GM21526 (cell line): Measurements from ENCODE around the gene RAB11B.
"Not testable (repeated sequence)": the region's sequence is repeated elsewhere in the genome, so short reads cannot be mapped to it uniquely, and the experiment has no call there.

ENCODE experiments used
- ATAC-seq: cut with Tn5 transposase; IDR thresholded peaks from one replicate; pipeline ENCODE4 v1.9.1; 2021; ENCODE audit warnings: moderate library complexity; ENCODE audit not compliant: unreplicated experiment, low FRiP score

RAB11B gene

DNA sequence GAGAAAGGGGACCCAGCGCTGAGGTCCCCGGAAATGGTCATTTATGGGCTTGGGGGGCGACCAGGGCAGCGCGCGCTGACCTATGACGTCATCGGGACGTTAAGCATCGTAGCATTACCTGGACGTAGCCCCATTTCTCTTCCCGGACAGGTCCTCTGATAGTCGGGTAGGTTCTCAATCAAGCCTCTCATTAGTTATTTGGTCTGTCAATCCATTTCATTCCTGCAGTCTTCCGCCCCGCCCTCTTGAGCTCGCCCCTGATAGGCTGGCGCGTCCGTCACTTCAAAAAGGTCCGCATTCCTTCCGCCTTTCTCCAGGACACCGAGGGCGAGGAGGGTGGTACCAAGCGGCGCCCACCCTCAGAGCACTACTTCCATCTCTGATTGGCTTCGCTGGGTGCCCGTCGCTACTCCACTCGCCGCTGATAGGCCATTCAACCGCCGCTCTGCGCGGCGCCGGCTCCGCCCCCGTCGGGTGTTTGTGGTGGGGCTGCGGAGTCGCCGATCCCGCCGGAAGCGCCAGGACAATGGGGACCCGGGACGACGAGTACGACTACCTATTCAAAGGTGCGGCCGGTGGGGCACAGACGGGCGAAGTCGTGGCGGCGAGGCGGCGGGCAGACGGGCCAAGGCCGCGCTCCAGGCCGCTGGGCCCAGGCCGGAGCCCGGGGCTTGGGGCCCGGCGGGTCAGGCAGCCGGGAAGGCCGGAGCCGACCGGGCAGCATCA is at the start of gene RAB11B:
Gene RAB11B (plus strand): TSS at position 470 of the 726 bp plus-strand sequence. CDS start 57 bp downstream, at position 527.
- ATAC-seq: peak; percentile 88

- not testable (repeated sequence) for ATAC-seq
Measured at GRCh38 chr19:8341504-8341903, 48.7 kb upstream of the RAB11B start.

DNA sequence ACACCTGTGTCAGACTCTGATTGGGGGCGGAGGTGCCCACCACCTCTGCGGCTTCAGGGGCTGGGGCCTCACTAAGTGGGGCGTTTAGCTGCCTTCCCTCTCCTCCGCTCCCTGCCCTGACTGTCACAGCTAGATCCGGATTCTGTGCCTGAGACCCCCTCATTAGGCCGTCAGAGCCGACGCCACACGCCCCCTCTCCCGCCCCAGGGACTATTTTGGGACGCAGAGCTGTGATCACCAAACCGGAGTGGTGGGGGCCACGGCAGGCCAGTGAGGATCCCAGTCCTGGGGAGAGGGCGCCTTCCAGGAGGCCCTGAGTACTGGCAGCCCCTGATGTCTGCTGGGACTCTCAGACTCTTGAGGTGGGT is 47.9 kb upstream of the RAB11B start:
- ATAC-seq: no peak

DNA sequence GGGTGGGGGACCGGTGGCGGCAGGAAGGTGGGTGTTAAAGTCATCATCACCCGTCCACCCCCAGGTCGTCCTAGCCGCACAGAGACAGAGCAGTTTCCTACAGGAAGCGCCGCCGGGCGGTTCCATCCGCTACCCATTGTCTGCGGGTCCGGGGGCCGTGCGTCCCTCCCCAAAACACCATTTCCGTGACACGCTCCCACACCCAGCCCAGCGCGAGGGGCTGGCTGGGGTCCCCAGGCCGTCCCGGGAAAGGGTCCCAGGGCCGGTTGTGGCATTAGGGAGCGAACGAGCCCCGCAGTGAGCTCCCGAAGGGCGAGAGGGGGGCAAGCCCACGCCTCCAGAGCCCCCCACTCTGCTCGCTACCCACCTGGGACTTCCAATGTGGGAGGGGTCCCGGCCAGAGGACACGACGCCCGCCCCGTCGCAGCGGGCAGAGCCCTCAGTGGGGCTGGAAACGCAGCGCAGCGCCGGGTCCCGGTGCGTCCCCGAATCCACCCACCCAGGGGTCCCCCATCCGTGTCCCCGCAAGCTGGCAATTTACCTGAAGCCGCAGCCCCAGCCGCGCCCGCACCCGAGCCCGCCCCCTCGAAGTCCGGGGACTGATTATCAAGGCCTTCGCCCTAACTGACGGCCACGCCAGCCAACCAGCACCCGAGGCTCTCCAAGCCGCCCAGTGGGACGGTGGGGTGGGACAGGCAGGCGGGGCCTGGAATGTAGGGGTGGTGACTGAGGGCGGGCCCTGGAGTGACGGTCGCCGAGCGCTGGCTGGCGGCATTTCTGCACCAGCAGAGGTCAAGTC is 47.3 kb upstream of the RAB11B start, which contains the start of gene KANK3:
Gene KANK3 (minus strand): TSS at position 579 of the 799 bp plus-strand sequence. CDS start 5,434 bp downstream, outside the sequence.
- ATAC-seq: peak; percentile 73

DNA sequence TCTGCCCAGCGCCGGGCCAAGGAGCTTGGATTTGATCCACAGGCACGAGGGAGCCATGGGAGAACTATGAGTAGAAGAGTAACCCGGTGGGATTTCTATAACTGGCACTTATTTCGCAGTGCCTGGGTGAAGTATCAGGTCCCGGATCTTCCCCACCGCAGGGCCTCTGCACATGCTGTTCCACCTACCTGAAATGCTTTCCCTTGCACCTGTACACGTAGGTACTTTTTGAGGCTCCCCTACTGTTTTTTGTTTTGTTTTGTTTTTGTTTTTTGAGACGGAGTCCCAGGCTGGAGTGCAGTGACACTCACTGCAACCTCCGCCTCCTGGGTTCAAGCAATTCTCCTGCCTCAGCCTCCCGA is 46.7 kb upstream of the RAB11B start:
- no peak for ATAC-seq

DNA sequence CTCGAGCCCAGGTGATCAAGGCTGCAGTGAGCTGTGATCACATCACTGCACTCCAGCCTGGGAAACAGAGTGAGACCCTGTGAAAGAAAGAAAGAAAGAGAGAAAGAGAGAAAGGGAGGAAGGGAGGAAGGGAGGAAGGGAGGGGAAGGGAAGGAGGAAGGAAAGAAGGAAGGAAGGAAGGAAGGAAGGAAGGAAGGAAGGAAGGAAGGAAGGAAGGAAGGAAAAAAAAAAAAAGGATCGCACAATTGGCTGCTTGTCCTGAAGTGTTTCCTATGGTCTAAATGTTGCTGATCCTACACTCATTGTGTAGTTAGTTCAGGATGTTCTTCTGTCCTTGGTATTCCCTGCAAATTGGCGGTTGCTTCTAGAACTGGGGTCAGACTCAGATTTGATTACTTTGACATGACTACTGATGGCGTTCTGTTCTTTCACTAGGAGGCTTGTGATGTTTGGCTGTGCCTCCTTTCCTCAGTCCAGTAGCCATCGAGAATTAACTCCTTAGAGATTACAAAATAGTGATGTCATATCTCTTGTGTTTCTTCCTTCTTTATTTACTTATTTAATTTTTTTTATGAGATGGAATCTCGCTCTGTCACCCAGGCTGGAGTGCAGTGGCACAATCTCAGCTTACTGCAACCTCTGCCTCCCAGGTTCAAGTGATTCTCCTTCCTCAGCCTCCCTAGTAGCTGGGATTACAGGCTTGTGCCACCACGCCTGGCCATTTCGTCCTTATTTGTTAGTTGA is 40.4 kb upstream of the RAB11B start:
- ATAC-seq: not testable (repeated sequence)

DNA sequence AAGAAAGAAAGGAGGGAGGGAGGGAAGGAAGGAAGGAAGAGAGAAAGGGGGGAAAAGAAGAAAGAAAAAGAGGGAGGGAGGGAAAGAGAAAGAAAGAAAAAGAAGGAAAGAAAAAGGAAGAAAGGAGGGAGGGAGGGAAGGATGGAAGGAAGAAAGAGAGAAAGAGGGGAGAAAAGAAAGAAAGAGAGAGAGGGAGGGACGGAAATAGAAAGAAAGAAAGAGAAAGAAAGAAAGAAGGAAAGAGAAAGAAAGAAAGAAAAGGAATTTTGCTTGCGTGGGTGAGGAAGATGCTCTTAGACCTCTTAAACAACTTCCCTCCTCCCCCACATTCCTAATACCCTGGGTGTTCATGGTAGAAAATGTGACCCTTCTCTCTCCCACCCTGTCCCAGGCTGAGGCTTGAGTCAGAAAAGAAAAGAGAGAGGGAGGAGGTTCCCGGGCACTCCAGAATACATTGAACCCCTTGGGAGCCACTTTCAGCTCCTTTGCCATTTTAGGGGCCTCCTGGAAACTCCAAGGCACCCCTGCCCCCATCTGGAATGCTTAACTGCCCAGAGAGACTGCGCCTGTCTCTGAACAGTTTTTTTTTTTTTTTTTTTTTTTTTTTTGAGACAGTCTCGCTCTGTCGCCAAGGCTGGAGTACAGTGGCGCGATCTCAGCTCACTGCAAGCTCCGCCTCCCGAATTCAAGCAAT is 37.9 kb upstream of the RAB11B start:
- no peak for ATAC-seq

DNA sequence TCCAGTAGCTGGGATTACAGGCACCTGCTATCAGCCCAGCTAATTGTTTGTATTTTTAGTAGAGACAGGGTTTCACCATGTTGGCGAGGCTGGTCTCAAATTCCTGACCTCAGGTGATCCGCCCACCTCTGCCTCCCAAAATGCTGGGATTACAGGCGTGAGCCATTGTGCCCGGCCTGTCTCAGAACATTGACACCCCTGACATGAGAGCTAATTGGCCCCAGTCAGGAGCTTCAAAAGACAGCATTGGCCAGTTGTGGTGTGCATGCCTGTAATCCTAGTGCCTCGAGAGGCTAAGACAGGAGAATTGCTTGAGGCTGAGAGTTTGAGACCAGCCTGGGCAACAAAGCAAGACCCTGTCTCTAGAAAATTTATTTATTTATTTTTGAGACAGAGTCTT is 37.3 kb upstream of the RAB11B start:
- ATAC-seq: not testable (repeated sequence)

- no peak for ATAC-seq
Measured at GRCh38 chr19:8355631-8356402, 34.3 kb upstream of the RAB11B start.

- no peak for ATAC-seq
Measured at GRCh38 chr19:8357007-8357521, 33.1 kb upstream of the RAB11B start.

DNA sequence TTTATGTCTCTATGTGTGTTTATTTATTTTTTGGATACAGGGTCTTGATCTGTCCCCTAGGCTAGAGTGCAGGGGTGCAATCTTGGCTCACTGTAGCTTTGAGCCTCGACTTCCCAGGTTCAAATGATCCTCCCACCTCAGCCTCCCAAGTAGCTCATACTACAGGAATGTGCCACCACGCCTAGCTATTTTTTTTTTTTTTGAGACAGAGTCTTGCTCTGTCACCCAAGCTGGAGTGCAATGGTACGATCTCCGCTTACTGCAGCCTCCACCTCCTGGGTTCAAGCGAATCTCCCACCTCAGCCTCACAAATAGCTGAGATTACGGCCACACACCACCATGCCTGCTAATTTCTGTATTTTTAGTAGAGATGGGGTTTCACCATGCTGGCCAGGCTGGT is 31.2 kb upstream of the RAB11B start:
- ATAC-seq: no peak

GRCh38 chr19:8360196-8360595 is 30.0 kb upstream of the RAB11B start:
- ATAC-seq: no peak

DNA sequence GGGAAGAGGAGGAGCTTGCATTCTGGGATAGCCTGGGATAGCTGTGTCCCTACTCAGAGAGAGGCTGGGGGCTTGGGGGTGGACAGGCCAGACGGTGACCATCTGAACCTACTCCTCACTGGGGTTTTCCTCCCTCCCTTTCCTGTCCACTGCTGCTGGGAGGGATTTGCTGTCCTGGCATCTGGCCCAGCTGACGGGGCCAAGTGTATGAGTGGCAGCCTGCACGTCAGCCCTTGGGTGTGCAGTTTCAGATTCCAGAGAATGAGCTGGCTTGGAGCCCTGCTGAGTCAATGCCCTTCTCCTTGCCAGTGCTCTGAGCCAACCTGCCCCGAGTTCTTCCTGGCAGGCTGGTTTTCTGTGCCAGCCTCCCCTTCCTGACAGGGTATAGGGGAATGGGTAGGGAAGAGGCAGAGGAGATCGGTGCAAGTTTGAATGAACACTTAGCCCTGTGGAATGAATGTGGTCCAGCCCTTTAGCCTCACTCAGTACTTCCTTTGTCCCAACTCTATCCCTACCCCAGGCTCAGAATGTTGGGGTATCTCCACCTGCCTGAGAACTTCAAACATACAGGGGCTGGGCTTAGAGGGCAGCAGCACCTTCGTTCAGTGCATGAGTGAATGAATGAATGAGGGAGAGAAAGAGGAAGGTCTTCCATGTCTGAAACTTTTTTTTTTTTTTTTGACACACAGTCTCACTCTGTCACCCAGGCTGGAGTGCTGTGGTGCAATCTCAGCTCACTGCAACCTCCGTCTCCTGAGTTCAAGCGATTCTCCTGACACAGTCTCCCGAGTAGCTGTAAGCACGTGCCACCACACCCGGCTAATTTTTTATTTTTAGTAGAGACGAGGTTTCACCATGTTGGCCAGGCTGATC is 28.0 kb upstream of the RAB11B start:
- no peak for ATAC-seq

- no peak for ATAC-seq
Measured at GRCh38 chr19:8363803-8364771, 26.1 kb upstream of the RAB11B start, which contains the start of gene ANGPTL4. ANGPTL4 (plus strand) TSS chr19:8364155; CDS start chr19:8364322, 167 bp downstream.

GRCh38 chr19:8366121-8366581 is 24.0 kb upstream of the RAB11B start:
- no peak for ATAC-seq

- ATAC-seq: no peak
Measured at GRCh38 chr19:8366961-8367326, 23.2 kb upstream of the RAB11B start.

DNA sequence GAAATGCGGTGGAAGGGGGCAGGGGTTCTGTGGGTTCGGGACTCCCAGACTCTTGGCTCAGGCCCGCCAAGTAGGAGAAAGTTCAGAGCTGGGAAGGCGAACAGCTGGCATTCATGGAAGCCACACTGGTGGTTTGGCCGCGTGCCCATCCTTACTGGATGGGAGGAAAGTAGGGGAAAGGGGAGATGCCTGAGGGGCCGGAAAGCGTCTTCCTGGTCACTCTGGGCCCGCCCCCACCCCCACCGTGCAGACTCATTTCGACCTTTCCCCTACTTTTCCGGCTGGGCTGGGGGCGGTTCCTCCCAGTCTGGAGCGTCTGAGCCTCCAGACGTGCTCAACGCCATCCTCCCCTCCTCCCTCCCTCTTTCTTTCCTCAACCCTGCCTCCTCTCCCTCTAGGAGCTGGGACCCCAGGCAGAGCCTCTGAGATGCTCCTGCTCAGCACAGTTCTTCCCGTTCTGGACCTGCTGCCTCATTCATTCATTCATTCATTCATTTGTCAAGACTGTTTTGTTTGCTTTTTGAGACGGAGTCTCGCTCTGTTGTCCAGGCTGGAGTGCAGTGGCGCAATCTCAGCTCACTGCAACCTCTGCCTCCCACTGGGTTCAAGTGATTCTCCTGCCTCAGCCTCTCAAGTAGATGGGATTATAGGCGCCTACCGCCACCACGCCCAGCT is 22.7 kb upstream of the RAB11B start:
- no peak for ATAC-seq
